Adrenal gland (tissue), 5 donors: ENCODE measurements around the gene UCHL1.

Source experiments
- CTCF ChIP-seq, 6 experiments: fragments of 450-650 bp in 4 of 6; fragments of 200-600 bp in 2 of 6; sonication (generic) in 1 of 6; IDR thresholded peaks; 1 replicate in 5 of 6; 2 replicates in 1 of 6; pipeline versions ENCODE4 v1.5.1 to v1.8.0; 2016 to 2021; ENCODE audit warnings: antibody characterized with exemption in 6 of 6, mild to moderate bottlenecking in 2 of 6, moderate library complexity in 1 of 6
- POLR2A ChIP-seq, 2 donors: fragments of 450-650 bp; IDR thresholded peaks; one replicate each; pipeline ENCODE4 v1.6.1; 2017; ENCODE audit warnings: antibody characterized with exemption in 2 of 2, mild to moderate bottlenecking in 2 of 2, moderate library complexity in 1 of 2
- donor health status: DM: no; HTN: no; CAD: no.

GRCh38 chr4:41257906-41258305, 1.2 kb downstream of the UCHL1 start:
- no peak for TF ChIP-seq CTCF (IDR thresholded peaks at IDR 0.05)
- TF ChIP-seq POLR2A (IDR thresholded peaks at IDR 0.05): no peak
